HEK293 (cell line): Measurements from ENCODE around the gene BLOC1S6.

Experiments used
- BCL11A ChIP-seq: fragments of 450-650 bp; formaldehyde crosslinking; IDR thresholded peaks from 2 replicates; pipeline ENCODE4 v1.5.1; 2016; ENCODE audit warnings: low read depth, missing biosample characterization, missing genetic modification characterization
- GLI4 ChIP-seq: fragments of 450-650 bp; formaldehyde crosslinking; IDR thresholded peaks from 2 replicates; pipeline ENCODE4 v1.5.1; 2016; ENCODE audit warnings: missing biosample characterization, missing genetic modification characterization
- IKZF3 ChIP-seq: fragments of 450-650 bp; IDR thresholded peaks from 2 replicates; pipeline ENCODE4 v1.5.0; 2018; ENCODE audit warnings: missing biosample characterization, mild to moderate bottlenecking, missing genetic modification characterization, moderate library complexity
- KLF1 ChIP-seq: fragments of 450-650 bp; formaldehyde crosslinking; IDR thresholded peaks from 2 replicates; pipeline ENCODE4 v1.5.1; 2016; ENCODE audit warnings: missing biosample characterization, missing genetic modification characterization
- SCRT2 ChIP-seq: fragments of 450-650 bp; formaldehyde crosslinking; IDR thresholded peaks from 2 replicates; pipeline ENCODE4 v1.5.1; 2016; ENCODE audit warnings: missing biosample characterization, missing genetic modification characterization
- SP2 ChIP-seq: fragments of 450-650 bp; formaldehyde crosslinking; IDR thresholded peaks from 2 replicates; pipeline ENCODE4 v1.5.1; 2016; ENCODE audit warnings: missing biosample characterization, missing genetic modification characterization
- SP7 ChIP-seq: fragments of 450-650 bp; formaldehyde crosslinking; IDR thresholded peaks from 2 replicates; pipeline ENCODE4 v1.5.1; 2016; ENCODE audit warnings: missing biosample characterization, missing genetic modification characterization
- YY1 ChIP-seq: fragments of 450-650 bp; formaldehyde crosslinking; IDR thresholded peaks from 2 replicates; pipeline ENCODE4 v1.5.1; 2018; ENCODE audit warnings: missing biosample characterization, missing genetic modification characterization
- ZBTB1 ChIP-seq: fragments of 450-650 bp; formaldehyde crosslinking; IDR thresholded peaks from 2 replicates; pipeline ENCODE4 v1.5.1; 2016; ENCODE audit warnings: missing biosample characterization, missing genetic modification characterization
- ZBTB20 ChIP-seq: fragments of 450-650 bp; formaldehyde crosslinking; IDR thresholded peaks from 2 replicates; pipeline ENCODE4 v1.5.1; 2016; ENCODE audit warnings: missing biosample characterization, missing genetic modification characterization
- ZBTB48 ChIP-seq: fragments of 450-650 bp; formaldehyde crosslinking; IDR thresholded peaks from 2 replicates; pipeline ENCODE4 v1.5.1; 2016; ENCODE audit warnings: missing biosample characterization, missing genetic modification characterization
- ZFHX2 ChIP-seq: fragments of 450-650 bp; formaldehyde crosslinking; conservative IDR thresholded peaks from 2 replicates; pipeline ENCODE4 v1.5.1; 2016; ENCODE audit warnings: missing biosample characterization, missing genetic modification characterization
- ZIC2 ChIP-seq: fragments of 450-650 bp; formaldehyde crosslinking; IDR thresholded peaks from 2 replicates; pipeline ENCODE4 v1.5.1; 2016; ENCODE audit warnings: missing biosample characterization, missing genetic modification characterization
- ZNF292 ChIP-seq: fragments of 450-650 bp; formaldehyde crosslinking; IDR thresholded peaks from 2 replicates; pipeline ENCODE4 v1.5.1; 2016; ENCODE audit warnings: low read depth, missing biosample characterization, missing genetic modification characterization, borderline replicate concordance
- ZNF341 ChIP-seq: fragments of 450-650 bp; formaldehyde crosslinking; IDR thresholded peaks from 2 replicates; pipeline ENCODE4; 2016; ENCODE audit warnings: low read depth, missing biosample characterization, missing genetic modification characterization
- ZNF391 ChIP-seq: fragments of 450-650 bp; formaldehyde crosslinking; IDR thresholded peaks from 2 replicates; pipeline ENCODE4 v1.5.1; 2016; ENCODE audit warnings: low read depth, missing biosample characterization, missing genetic modification characterization, borderline replicate concordance
- ZNF423 ChIP-seq: fragments of 450-650 bp; formaldehyde crosslinking; IDR thresholded peaks from 2 replicates; pipeline ENCODE4 v1.5.1; 2016; ENCODE audit warnings: missing biosample characterization, missing genetic modification characterization
- ZNF560 ChIP-seq: fragments of 450-650 bp; formaldehyde crosslinking; IDR thresholded peaks from 2 replicates; pipeline ENCODE4 v1.5.1; 2017; ENCODE audit warnings: missing biosample characterization, missing genetic modification characterization, borderline replicate concordance
- ZNF623 ChIP-seq: fragments of 450-650 bp; formaldehyde crosslinking; IDR thresholded peaks from 2 replicates; pipeline ENCODE4 v1.5.1; 2016; ENCODE audit warnings: missing biosample characterization, missing genetic modification characterization
- ZNF629 ChIP-seq: fragments of 450-650 bp; formaldehyde crosslinking; IDR thresholded peaks from 2 replicates; pipeline ENCODE4 v1.5.1; 2017; ENCODE audit warnings: missing biosample characterization, missing genetic modification characterization
- ZNF664 ChIP-seq: fragments of 450-650 bp; formaldehyde crosslinking; IDR thresholded peaks from 2 replicates; pipeline ENCODE4 v1.5.1; 2016; ENCODE audit warnings: missing biosample characterization, missing genetic modification characterization
- ZNF768 ChIP-seq: fragments of 450-650 bp; formaldehyde crosslinking; IDR thresholded peaks from 2 replicates; pipeline ENCODE4 v1.5.1; 2018; ENCODE audit warnings: missing biosample characterization, mild to moderate bottlenecking, missing genetic modification characterization
- ZNF792 ChIP-seq: fragments of 450-650 bp; formaldehyde crosslinking; IDR thresholded peaks from 2 replicates; pipeline ENCODE4 v1.5.1; 2016; ENCODE audit warnings: missing biosample characterization, missing genetic modification characterization
- TF ChIP-seq, protein P1 (sequence below): fragments of 450-650 bp; formaldehyde crosslinking; IDR thresholded peaks from 2 replicates; pipeline ENCODE4 v1.5.1; 2016; ENCODE audit warnings: missing biosample characterization, missing genetic modification characterization
- TF ChIP-seq, protein P2 (sequence below): fragments of 450-650 bp; formaldehyde crosslinking; IDR thresholded peaks from 2 replicates; pipeline ENCODE4 v1.5.1; 2016; ENCODE audit warnings: missing biosample characterization, missing genetic modification characterization
- TF ChIP-seq, protein P3 (sequence below): fragments of 450-650 bp; formaldehyde crosslinking; conservative IDR thresholded peaks from 2 replicates; pipeline ENCODE4 v1.5.1; 2016; ENCODE audit warnings: low read depth, missing biosample characterization, missing genetic modification characterization
- TF ChIP-seq, protein P4 (sequence below): fragments of 450-650 bp; formaldehyde crosslinking; IDR thresholded peaks from 2 replicates; pipeline ENCODE4 v1.5.1; 2016; ENCODE audit warnings: missing biosample characterization, missing genetic modification characterization
- TF ChIP-seq, protein P5 (sequence below): fragments of 450-650 bp; formaldehyde crosslinking; IDR thresholded peaks from 2 replicates; pipeline ENCODE4 v1.5.1; 2016; ENCODE audit warnings: missing biosample characterization, missing genetic modification characterization, low read depth

BLOC1S6 gene

DNA sequence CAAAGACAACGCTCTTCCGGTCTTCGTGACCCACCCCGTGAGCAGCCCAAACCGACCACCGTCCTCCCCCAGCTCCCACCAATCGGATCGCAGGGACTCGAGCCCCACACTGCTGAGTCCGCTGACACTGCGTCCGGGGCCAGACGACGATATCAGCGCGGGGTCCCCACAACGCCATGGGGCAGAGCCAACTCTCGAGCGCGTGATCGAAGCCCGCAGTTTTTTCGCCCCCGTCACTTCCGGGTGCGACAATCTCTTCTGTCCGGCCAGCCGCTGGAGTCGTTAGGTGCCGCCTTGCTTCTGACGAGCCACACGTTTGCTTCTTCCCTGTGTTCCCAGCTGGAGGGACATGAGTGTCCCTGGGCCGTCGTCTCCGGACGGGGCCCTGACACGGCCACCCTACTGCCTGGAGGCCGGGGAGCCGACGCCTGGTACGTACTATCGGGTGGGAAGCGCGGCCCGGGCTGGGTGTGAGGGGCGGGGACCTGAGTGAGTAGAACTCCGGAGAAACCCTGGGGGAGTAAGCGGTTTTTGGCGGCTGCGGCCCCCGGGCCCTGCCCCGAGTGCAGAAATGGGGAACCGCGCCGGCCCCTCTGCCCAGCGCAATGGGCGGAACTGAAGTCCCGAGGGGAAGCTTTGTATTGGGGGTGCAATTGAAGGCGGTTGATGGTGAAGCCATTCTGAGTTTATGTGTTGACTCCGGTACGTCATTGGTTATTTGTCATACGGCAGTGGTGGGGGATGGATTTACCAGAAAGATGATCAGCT lies at the start of gene BLOC1S6 (continued):
- 0 out of 2 replicates have a peak, but pooled peaks have one; percentile 59 for TF ChIP-seq IKZF3 (tag by site-specific recombination)
- TF ChIP-seq ZBTB48 (tag by site-specific recombination), result peak; percentile 97
- TF ChIP-seq, protein P1, sequence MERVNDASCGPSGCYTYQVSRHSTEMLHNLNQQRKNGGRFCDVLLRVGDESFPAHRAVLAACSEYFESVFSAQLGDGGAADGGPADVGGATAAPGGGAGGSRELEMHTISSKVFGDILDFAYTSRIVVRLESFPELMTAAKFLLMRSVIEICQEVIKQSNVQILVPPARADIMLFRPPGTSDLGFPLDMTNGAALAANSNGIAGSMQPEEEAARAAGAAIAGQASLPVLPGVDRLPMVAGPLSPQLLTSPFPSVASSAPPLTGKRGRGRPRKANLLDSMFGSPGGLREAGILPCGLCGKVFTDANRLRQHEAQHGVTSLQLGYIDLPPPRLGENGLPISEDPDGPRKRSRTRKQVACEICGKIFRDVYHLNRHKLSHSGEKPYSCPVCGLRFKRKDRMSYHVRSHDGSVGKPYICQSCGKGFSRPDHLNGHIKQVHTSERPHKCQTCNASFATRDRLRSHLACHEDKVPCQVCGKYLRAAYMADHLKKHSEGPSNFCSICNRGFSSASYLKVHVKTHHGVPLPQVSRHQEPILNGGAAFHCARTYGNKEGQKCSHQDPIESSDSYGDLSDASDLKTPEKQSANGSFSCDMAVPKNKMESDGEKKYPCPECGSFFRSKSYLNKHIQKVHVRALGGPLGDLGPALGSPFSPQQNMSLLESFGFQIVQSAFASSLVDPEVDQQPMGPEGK (tag by site-specific recombination), result peak; percentile 86
- TF ChIP-seq, protein P2, sequence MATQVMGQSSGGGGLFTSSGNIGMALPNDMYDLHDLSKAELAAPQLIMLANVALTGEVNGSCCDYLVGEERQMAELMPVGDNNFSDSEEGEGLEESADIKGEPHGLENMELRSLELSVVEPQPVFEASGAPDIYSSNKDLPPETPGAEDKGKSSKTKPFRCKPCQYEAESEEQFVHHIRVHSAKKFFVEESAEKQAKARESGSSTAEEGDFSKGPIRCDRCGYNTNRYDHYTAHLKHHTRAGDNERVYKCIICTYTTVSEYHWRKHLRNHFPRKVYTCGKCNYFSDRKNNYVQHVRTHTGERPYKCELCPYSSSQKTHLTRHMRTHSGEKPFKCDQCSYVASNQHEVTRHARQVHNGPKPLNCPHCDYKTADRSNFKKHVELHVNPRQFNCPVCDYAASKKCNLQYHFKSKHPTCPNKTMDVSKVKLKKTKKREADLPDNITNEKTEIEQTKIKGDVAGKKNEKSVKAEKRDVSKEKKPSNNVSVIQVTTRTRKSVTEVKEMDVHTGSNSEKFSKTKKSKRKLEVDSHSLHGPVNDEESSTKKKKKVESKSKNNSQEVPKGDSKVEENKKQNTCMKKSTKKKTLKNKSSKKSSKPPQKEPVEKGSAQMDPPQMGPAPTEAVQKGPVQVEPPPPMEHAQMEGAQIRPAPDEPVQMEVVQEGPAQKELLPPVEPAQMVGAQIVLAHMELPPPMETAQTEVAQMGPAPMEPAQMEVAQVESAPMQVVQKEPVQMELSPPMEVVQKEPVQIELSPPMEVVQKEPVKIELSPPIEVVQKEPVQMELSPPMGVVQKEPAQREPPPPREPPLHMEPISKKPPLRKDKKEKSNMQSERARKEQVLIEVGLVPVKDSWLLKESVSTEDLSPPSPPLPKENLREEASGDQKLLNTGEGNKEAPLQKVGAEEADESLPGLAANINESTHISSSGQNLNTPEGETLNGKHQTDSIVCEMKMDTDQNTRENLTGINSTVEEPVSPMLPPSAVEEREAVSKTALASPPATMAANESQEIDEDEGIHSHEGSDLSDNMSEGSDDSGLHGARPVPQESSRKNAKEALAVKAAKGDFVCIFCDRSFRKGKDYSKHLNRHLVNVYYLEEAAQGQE (tag by site-specific recombination), result no peak
- TF ChIP-seq ZNF768 (tag by site-specific recombination), result no peak
- TF ChIP-seq ZFHX2 (tag by site-specific recombination), result peak; percentile 24; the same call in 1 of the 2 replicates
- TF ChIP-seq ZNF664 (tag by site-specific recombination), result 0 out of 2 replicates have a peak, but pooled peaks have one; percentile 40
- peak; percentile 80 for TF ChIP-seq ZNF391 (tag by site-specific recombination)
- TF ChIP-seq ZNF423 (tag by site-specific recombination), result 0 out of 2 replicates have a peak, but pooled peaks have one; percentile 24
- 0 out of 2 replicates have a peak, but pooled peaks have one; percentile 19 for TF ChIP-seq SCRT2 (tag by site-specific recombination)
- TF ChIP-seq ZBTB1, result peak; percentile 82
- TF ChIP-seq, protein P3, sequence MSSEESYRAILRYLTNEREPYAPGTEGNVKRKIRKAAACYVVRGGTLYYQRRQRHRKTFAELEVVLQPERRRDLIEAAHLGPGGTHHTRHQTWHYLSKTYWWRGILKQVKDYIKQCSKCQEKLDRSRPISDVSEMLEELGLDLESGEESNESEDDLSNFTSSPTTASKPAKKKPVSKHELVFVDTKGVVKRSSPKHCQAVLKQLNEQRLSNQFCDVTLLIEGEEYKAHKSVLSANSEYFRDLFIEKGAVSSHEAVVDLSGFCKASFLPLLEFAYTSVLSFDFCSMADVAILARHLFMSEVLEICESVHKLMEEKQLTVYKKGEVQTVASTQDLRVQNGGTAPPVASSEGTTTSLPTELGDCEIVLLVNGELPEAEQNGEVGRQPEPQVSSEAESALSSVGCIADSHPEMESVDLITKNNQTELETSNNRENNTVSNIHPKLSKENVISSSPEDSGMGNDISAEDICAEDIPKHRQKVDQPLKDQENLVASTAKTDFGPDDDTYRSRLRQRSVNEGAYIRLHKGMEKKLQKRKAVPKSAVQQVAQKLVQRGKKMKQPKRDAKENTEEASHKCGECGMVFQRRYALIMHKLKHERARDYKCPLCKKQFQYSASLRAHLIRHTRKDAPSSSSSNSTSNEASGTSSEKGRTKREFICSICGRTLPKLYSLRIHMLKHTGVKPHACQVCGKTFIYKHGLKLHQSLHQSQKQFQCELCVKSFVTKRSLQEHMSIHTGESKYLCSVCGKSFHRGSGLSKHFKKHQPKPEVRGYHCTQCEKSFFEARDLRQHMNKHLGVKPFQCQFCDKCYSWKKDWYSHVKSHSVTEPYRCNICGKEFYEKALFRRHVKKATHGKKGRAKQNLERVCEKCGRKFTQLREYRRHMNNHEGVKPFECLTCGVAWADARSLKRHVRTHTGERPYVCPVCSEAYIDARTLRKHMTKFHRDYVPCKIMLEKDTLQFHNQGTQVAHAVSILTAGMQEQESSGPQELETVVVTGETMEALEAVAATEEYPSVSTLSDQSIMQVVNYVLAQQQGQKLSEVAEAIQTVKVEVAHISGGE (tag by site-specific recombination), result peak; percentile 99
- peak; percentile 90 for TF ChIP-seq SP2 (tag by site-specific recombination)
- peak; percentile 80 for TF ChIP-seq ZNF629 (tag by site-specific recombination)
- TF ChIP-seq ZNF623 (tag by site-specific recombination), result peak; percentile 25
- peak; percentile 49; the same call in 1 of the 2 replicates for TF ChIP-seq KLF1
- no peak for TF ChIP-seq ZNF560 (tag by site-specific recombination)
- TF ChIP-seq ZIC2 (tag by site-specific recombination), result peak; percentile 71
- TF ChIP-seq ZBTB20 (tag by site-specific recombination), result peak; percentile 96
- peak; percentile 83 for TF ChIP-seq SP7
- TF ChIP-seq YY1 (tag by site-specific recombination), result peak; percentile 38; the same call in 1 of the 2 replicates
- TF ChIP-seq, protein P4, sequence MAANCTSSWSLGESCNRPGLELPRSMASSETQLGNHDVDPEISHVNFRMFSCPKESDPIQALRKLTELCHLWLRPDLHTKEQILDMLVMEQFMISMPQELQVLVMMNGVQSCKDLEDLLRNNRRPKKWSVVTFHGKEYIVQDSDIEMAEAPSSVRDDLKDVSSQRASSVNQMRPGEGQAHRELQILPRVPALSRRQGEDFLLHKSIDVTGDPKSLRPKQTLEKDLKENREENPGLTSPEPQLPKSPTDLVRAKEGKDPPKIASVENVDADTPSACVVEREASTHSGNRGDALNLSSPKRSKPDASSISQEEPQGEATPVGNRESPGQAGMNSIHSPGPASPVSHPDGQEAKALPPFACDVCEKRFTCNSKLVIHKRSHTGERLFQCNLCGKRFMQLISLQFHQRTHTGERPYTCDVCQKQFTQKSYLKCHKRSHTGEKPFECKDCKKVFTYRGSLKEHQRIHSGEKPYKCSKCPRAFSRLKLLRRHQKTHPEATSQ, result no peak
- TF ChIP-seq GLI4 (tag by site-specific recombination), result peak; percentile 14; the same call in 1 of the 2 replicates
- peak; percentile 95 for TF ChIP-seq ZNF341 (tag by site-specific recombination)
- TF ChIP-seq BCL11A (tag by site-specific recombination), result no peak
- no peak for TF ChIP-seq ZNF292 (tag by site-specific recombination)
- TF ChIP-seq ZNF792, result no peak
- TF ChIP-seq, protein P5, sequence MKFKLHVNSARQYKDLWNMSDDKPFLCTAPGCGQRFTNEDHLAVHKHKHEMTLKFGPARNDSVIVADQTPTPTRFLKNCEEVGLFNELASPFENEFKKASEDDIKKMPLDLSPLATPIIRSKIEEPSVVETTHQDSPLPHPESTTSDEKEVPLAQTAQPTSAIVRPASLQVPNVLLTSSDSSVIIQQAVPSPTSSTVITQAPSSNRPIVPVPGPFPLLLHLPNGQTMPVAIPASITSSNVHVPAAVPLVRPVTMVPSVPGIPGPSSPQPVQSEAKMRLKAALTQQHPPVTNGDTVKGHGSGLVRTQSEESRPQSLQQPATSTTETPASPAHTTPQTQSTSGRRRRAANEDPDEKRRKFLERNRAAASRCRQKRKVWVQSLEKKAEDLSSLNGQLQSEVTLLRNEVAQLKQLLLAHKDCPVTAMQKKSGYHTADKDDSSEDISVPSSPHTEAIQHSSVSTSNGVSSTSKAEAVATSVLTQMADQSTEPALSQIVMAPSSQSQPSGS, result peak; percentile 98
